Activated CD8-positive, alpha-beta memory T cell treated with anti-CD3 and anti-CD28 coated beads, Interleukin-2, amount 50 U/mL, for 48 hours (primary cell): Measurements from ENCODE around the gene YLPM1.
A peak's percentile ranks its signal among the peaks of the same experiment; 100 is the strongest.
"Not testable (repeated sequence)": the region's sequence is repeated elsewhere in the genome, so short reads cannot be mapped to it uniquely, and the experiment has no call there.

Experiments
- DNase-seq: peaks from one replicate; pipeline ENCODE4 v3.0.0-alpha.2; 2020

Gene YLPM1

GRCh38 chr14:74762917-74763802 is at the start of gene YLPM1:
YLPM1 (plus strand) TSS chr14:74763316; CDS start chr14:74763490, 174 bp downstream.
- peak; percentile 93 for DNase-seq

GRCh38 chr14:74713395-74713735 is 49.8 kb upstream of the YLPM1 start:
- no peak for DNase-seq

GRCh38 chr14:74720526-74720925 is 42.6 kb upstream of the YLPM1 start:
- DNase-seq = no peak

- no peak for DNase-seq
These were observed 40.0 kb upstream of the YLPM1 start for GRCh38 chr14:74723134-74723533.

GRCh38 chr14:74732387-74732786 is 30.7 kb upstream of the YLPM1 start:
- DNase-seq = no peak

GRCh38 chr14:74733221-74733620 is 29.9 kb upstream of the YLPM1 start:
- DNase-seq = no peak

GRCh38 chr14:74735125-74735524 is 28.0 kb upstream of the YLPM1 start:
- DNase-seq = no peak

GRCh38 chr14:74737753-74738325 is 25.3 kb upstream of the YLPM1 start:
- DNase-seq = no peak

- DNase-seq = no peak
These were observed 23.7 kb upstream of the YLPM1 start for GRCh38 chr14:74739293-74740030.

- DNase-seq = no peak
These were observed 15.9 kb upstream of the YLPM1 start for GRCh38 chr14:74747237-74747636.

- no peak for DNase-seq
These were observed 9.0 kb upstream of the YLPM1 start for GRCh38 chr14:74754157-74754556.

GRCh38 chr14:74754899-74755298 is 8.2 kb upstream of the YLPM1 start:
- DNase-seq = no peak

- no peak for DNase-seq
These were observed 6.8 kb upstream of the YLPM1 start for GRCh38 chr14:74756326-74756725.

GRCh38 chr14:74758505-74758904 is 4.6 kb upstream of the YLPM1 start:
- not testable (repeated sequence) for DNase-seq

- DNase-seq = peak; percentile 56
These were observed 851 bp downstream of the YLPM1 start for GRCh38 chr14:74763803-74764531.

GRCh38 chr14:74765721-74766120 is 2.6 kb downstream of the YLPM1 start:
- DNase-seq = no peak

- no peak for DNase-seq
These were observed 8.3 kb downstream of the YLPM1 start for GRCh38 chr14:74771399-74771798.

- DNase-seq = no peak
These were observed 21.5 kb downstream of the YLPM1 start for GRCh38 chr14:74784634-74785033.

GRCh38 chr14:74785056-74785613 is 22.0 kb downstream of the YLPM1 start:
- no peak for DNase-seq

- DNase-seq = no peak
These were observed 23.7 kb downstream of the YLPM1 start for GRCh38 chr14:74786796-74787315.

- DNase-seq = no peak
These were observed 29.3 kb downstream of the YLPM1 start for GRCh38 chr14:74792249-74793039.
